ENCODE results near the gene DGLUCY. TPM values are rescaled to one million over a fixed set of nuclear protein-coding genes. Genes with fewer than 3 reads are reported as not detected.
"Not testable (repeated sequence)": the region's sequence is repeated elsewhere in the genome, so short reads cannot be mapped to it uniquely, and the experiment has no call there.

DGLUCY gene
- total and polyA plus RNA-seq, 5 donors from 2014 or later, result 45.2 to 120 (median 60.8) TPM

DNA sequence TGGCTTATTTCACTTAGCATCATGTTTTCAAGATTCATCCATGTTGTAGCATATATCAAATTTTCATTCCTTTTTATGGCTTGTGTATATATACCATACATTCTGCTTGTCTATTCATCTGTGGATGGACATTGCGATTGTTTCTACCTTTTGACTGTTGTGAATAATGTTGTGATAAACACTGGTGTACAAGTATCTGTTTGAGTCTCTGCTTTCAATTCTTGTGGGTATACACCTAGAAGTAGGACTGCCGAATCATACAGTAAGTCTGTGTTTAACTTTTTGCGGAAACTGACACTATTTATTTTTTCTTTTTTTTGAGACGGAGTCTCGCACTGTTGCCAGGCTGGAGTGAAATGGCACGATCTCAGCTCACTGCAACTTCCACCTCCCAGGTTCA, 33.8 kb upstream of the DGLUCY start:
- no peak overlapping the region for H3K4me3 ChIP-seq (ENCODE audit: low read depth, low read length)
- peaks cover 11 to 45% (median 25%) of the 10 kb centered on the region in 4 donors for H3K4me1 Mint-ChIP-seq
- H3K36me3 ChIP-seq (ENCODE audit: control insufficient read depth, insufficient read depth, low read length), result no peaks in the 10 kb centered on the region
- no peaks in the 10 kb centered on the region for H3K9me3 ChIP-seq (ENCODE audit: control insufficient read depth in 2 of 2, low read length in 2 of 2)
- H3K27ac Mint-ChIP-seq, result peak overlapping the region in 2 of 3 donors; percentile 18 to 60
- ATAC-seq (ENCODE audit: low read depth in 2 of 2) (no peak), DNase-seq (no peak)
- peak overlapping the region in 1 of 4 donors; percentile 29 for H3K4me3 Mint-ChIP-seq
- H3K9me3 Mint-ChIP-seq, result no peaks in the 10 kb centered on the region
- peaks cover 4% of the 10 kb centered on the region for H3K27me3 Mint-ChIP-seq
- H3K27me3 ChIP-seq (ENCODE audit: control insufficient read depth, insufficient read depth, low read length), result no peaks in the 10 kb centered on the region
- no peak overlapping the region for H3K27ac ChIP-seq (ENCODE audit: insufficient read depth, low read length, poor library complexity, severe bottlenecking)
- H3K36me3 Mint-ChIP-seq, result no peaks in the 10 kb centered on the region
- peaks cover 15% of the 10 kb centered on the region for H3K4me1 ChIP-seq (ENCODE audit: control insufficient read depth, insufficient read depth, low read length, poor library complexity, severe bottlenecking)

GRCh38 chr14:91082282-91082681, 31.6 kb upstream of the DGLUCY start:
- Mint-ChIP-seq H3K27me3 (peaks cover 9% of the 10 kb centered on the region), H3K27ac (no peak overlapping the region), H3K36me3 (no peaks in the 10 kb centered on the region), H3K9me3 (peaks cover 0 to 2% (median 0%) of the 10 kb centered on the region in 7 donors), H3K4me3 (no peak overlapping the region), H3K4me1 (peaks cover 13 to 39% (median 19%) of the 10 kb centered on the region in 4 donors)
- no peaks in the 10 kb centered on the region for H3K36me3 ChIP-seq (ENCODE audit: control insufficient read depth, insufficient read depth, low read length)
- ATAC-seq (ENCODE audit: low read depth in 2 of 2) (no peak), DNase-seq (no peak)
- H3K4me3 ChIP-seq (ENCODE audit: low read depth, low read length), result no peak overlapping the region
- H3K4me1 ChIP-seq (ENCODE audit: control insufficient read depth, insufficient read depth, low read length, poor library complexity, severe bottlenecking), result peaks cover 15% of the 10 kb centered on the region
- no peaks in the 10 kb centered on the region for H3K27me3 ChIP-seq (ENCODE audit: control insufficient read depth, insufficient read depth, low read length)
- H3K9me3 ChIP-seq (ENCODE audit: control insufficient read depth in 2 of 2, low read length in 2 of 2), result no peaks in the 10 kb centered on the region
- H3K27ac ChIP-seq (ENCODE audit: insufficient read depth, low read length, poor library complexity, severe bottlenecking), result no peak overlapping the region

DNA sequence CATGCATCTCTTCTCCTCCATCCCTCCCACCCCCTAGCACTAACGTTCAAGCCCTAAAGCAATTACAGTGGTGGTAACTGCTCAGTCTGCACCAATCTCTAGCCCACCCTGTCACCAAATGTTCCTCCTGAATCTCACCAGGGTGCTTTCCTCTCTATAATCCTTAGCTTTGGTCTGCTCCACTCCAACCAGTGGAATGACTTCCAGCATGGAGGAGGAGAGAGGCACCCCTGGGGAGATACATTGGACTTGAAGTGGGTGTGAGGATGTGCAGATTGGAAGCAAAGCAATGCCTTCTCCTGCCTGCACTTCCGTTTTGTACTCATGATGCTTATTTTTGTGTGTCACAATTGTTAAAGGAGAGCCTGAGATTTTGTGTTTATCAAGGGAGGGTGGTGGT, 29.4 kb upstream of the DGLUCY start:
- H3K36me3 ChIP-seq (ENCODE audit: control insufficient read depth, insufficient read depth, low read length), result no peaks in the 10 kb centered on the region
- Mint-ChIP-seq H3K4me3 (no peak overlapping the region), H3K4me1 (peaks cover 9 to 28% (median 16%) of the 10 kb centered on the region in 4 donors), H3K27me3 (peaks cover 15% of the 10 kb centered on the region), H3K27ac (no peak overlapping the region), H3K9me3 (peaks cover 0 to 2% (median 0%) of the 10 kb centered on the region in 7 donors), H3K36me3 (no peaks in the 10 kb centered on the region)
- H3K9me3 ChIP-seq (ENCODE audit: control insufficient read depth in 2 of 2, low read length in 2 of 2), result no peaks in the 10 kb centered on the region
- ATAC-seq (ENCODE audit: low read depth in 2 of 2) (no peak), DNase-seq (no peak)
- H3K4me1 ChIP-seq (ENCODE audit: control insufficient read depth, insufficient read depth, low read length, poor library complexity, severe bottlenecking), result no peaks in the 10 kb centered on the region
- H3K27ac ChIP-seq (ENCODE audit: insufficient read depth, low read length, poor library complexity, severe bottlenecking), result no peak overlapping the region
- H3K27me3 ChIP-seq (ENCODE audit: control insufficient read depth, insufficient read depth, low read length), result no peaks in the 10 kb centered on the region
- H3K4me3 ChIP-seq (ENCODE audit: low read depth, low read length), result no peak overlapping the region

- not testable (repeated sequence) for H3K27ac ChIP-seq (ENCODE audit: insufficient read depth, low read length, poor library complexity, severe bottlenecking); H3K4me3 Mint-ChIP-seq; H3K9me3 Mint-ChIP-seq; H3K9me3 ChIP-seq (ENCODE audit: control insufficient read depth in 2 of 2, low read length in 2 of 2); H3K27me3 ChIP-seq (ENCODE audit: control insufficient read depth, insufficient read depth, low read length); H3K36me3 Mint-ChIP-seq; DNase-seq; H3K4me3 ChIP-seq (ENCODE audit: low read depth, low read length); H3K4me1 ChIP-seq (ENCODE audit: control insufficient read depth, insufficient read depth, low read length, poor library complexity, severe bottlenecking); ATAC-seq (ENCODE audit: low read depth in 2 of 2); H3K36me3 ChIP-seq (ENCODE audit: control insufficient read depth, insufficient read depth, low read length)
- peak overlapping the region in 2 of 3 donors; percentile 1 to 2 for H3K27ac Mint-ChIP-seq
- H3K27me3 Mint-ChIP-seq, result peaks cover 15% of the 10 kb centered on the region
- H3K4me1 Mint-ChIP-seq, result peaks cover 5 to 17% (median 11%) of the 10 kb centered on the region in 4 donors
Measured at GRCh38 chr14:91087470-91087869, 26.4 kb upstream of the DGLUCY start.

DNA sequence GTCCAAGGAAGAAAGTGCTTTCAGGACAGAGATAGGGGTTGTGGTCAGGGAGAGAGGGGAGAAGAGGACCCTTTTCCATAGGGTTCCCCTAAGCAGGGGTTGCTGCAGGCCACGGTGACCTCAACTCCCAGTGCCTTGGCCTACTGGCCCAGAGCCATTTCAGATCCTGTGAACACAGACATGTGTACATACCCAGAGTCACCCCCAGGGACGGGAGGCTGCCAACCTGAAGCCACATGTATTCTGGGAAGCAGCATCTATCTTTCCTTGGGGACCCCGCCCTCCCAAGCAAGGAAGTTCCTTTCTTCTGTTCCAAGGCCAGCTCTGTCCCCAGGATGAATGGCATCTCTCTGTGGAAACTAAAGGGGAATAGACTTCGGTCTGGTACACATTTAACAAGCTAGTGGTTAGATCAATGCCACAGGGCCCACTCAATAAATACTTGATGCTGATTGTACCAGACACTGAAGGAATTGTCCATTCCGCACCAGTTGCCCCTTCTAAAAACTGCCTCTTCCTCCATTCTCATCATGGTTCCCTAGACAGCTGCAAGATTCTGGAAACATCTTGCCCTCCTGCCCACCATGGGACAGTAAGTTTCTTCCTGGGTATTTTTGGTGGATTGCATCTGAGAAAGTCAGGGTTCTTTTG, 25.2 kb upstream of the DGLUCY start:
- no peak overlapping the region for H3K27ac Mint-ChIP-seq
- H3K4me3 Mint-ChIP-seq, result no peak overlapping the region
- no peak overlapping the region for H3K27ac ChIP-seq (ENCODE audit: insufficient read depth, low read length, poor library complexity, severe bottlenecking)
- no peaks in the 10 kb centered on the region for H3K27me3 ChIP-seq (ENCODE audit: control insufficient read depth, insufficient read depth, low read length)
- ATAC-seq (ENCODE audit: low read depth in 2 of 2) (no peak), DNase-seq (no peak)
- H3K4me3 ChIP-seq (ENCODE audit: low read depth, low read length), result no peak overlapping the region
- no peaks in the 10 kb centered on the region for H3K36me3 ChIP-seq (ENCODE audit: control insufficient read depth, insufficient read depth, low read length)
- no peaks in the 10 kb centered on the region for H3K4me1 ChIP-seq (ENCODE audit: control insufficient read depth, insufficient read depth, low read length, poor library complexity, severe bottlenecking)
- H3K36me3 Mint-ChIP-seq, result no peaks in the 10 kb centered on the region
- peaks cover 15% of the 10 kb centered on the region for H3K27me3 Mint-ChIP-seq
- peaks cover 5 to 17% (median 11%) of the 10 kb centered on the region in 4 donors for H3K4me1 Mint-ChIP-seq
- H3K9me3 Mint-ChIP-seq, result peaks cover 0 to 2% (median 0%) of the 10 kb centered on the region in 7 donors
- H3K9me3 ChIP-seq (ENCODE audit: control insufficient read depth in 2 of 2, low read length in 2 of 2), result no peaks in the 10 kb centered on the region

DNA sequence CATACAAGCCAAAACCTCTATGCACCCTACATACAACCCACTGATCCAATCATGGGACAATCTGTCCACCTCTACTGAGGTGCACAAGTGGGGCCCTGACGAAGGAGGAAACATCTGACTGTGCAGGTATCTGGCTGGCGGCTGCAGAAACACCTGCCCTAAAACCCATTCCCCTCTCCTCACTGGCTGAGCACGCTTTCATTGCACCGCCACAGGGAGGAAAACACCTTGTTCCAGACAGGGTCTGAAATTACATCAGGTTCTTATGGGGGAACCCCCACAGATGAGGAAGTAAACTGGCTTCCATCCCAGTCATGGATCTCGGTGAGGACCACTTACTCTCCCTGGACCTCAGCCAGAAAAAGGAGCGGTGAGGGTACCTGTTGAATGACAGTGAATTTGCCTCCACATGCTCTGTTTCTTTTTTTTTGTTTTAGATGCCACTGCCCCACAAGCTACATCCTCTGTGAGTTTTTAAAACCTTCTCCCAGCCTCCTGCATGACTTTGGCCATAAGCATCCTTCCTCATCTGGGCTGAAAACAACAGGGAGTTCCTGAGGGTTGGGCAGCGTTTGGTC, 23.8 kb upstream of the DGLUCY start:
- Mint-ChIP-seq H3K27ac (no peak overlapping the region), H3K4me1 (peaks cover 5 to 15% (median 9%) of the 10 kb centered on the region in 4 donors), H3K4me3 (no peak overlapping the region), H3K9me3 (peaks cover 0 to 2% (median 0%) of the 10 kb centered on the region in 7 donors), H3K27me3 (peaks cover 11% of the 10 kb centered on the region), H3K36me3 (no peaks in the 10 kb centered on the region)
- Histone ChIP-seq H3K4me3 (ENCODE audit: low read depth, low read length) (no peak overlapping the region), H3K9me3 (ENCODE audit: control insufficient read depth in 2 of 2, low read length in 2 of 2) (no peaks in the 10 kb centered on the region), H3K4me1 (ENCODE audit: control insufficient read depth, insufficient read depth, low read length, poor library complexity, severe bottlenecking) (no peaks in the 10 kb centered on the region), H3K27me3 (ENCODE audit: control insufficient read depth, insufficient read depth, low read length) (no peaks in the 10 kb centered on the region), H3K36me3 (ENCODE audit: control insufficient read depth, insufficient read depth, low read length) (no peaks in the 10 kb centered on the region), H3K27ac (ENCODE audit: insufficient read depth, low read length, poor library complexity, severe bottlenecking) (no peak overlapping the region)
- ATAC-seq (ENCODE audit: low read depth in 2 of 2), result no peak
- DNase-seq, result no peak

DNA sequence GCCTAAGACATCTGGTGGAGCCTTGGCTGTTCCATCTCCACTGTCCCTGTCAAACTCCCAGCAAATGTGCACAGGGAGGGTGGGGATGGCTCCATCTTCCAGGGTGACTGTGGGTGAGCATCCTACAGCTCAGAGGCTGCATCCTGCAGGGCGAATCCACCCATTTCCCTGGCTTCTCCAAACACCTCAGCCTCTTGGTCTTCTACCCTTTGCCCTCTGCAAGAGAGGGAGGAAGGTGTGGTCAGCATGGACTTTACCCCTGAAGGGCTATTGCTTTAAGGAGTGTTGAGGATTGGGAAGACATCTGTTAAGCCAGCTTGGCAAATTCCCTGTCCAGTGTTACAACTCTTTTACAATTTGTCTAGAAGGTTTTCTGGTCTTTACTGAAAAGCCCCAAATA, 23.1 kb upstream of the DGLUCY start:
- H3K27ac Mint-ChIP-seq, result no peak overlapping the region
- no peak overlapping the region for H3K4me3 Mint-ChIP-seq
- H3K4me1 ChIP-seq (ENCODE audit: control insufficient read depth, insufficient read depth, low read length, poor library complexity, severe bottlenecking), result no peaks in the 10 kb centered on the region
- no peaks in the 10 kb centered on the region for H3K27me3 ChIP-seq (ENCODE audit: control insufficient read depth, insufficient read depth, low read length)
- no peaks in the 10 kb centered on the region for H3K9me3 Mint-ChIP-seq
- H3K36me3 ChIP-seq (ENCODE audit: control insufficient read depth, insufficient read depth, low read length), result no peaks in the 10 kb centered on the region
- H3K4me1 Mint-ChIP-seq, result peaks cover 5 to 13% (median 9%) of the 10 kb centered on the region in 4 donors
- H3K9me3 ChIP-seq (ENCODE audit: control insufficient read depth in 2 of 2, low read length in 2 of 2), result no peaks in the 10 kb centered on the region
- H3K27ac ChIP-seq (ENCODE audit: insufficient read depth, low read length, poor library complexity, severe bottlenecking), result no peak overlapping the region
- no peak for DNase-seq
- H3K36me3 Mint-ChIP-seq, result no peaks in the 10 kb centered on the region
- H3K4me3 ChIP-seq (ENCODE audit: low read depth, low read length), result no peak overlapping the region
- ATAC-seq (ENCODE audit: low read depth in 2 of 2), result no peak
- H3K27me3 Mint-ChIP-seq, result peaks cover 11% of the 10 kb centered on the region

GRCh38 chr14:91092073-91092472, 21.8 kb upstream of the DGLUCY start:
- Mint-ChIP-seq H3K36me3 (no peaks in the 10 kb centered on the region), H3K4me3 (no peak overlapping the region), H3K4me1 (peaks cover 5 to 11% (median 9%) of the 10 kb centered on the region in 4 donors), H3K27me3 (peaks cover 8% of the 10 kb centered on the region), H3K9me3 (no peaks in the 10 kb centered on the region), H3K27ac (no peak overlapping the region)
- Histone ChIP-seq H3K27ac (ENCODE audit: insufficient read depth, low read length, poor library complexity, severe bottlenecking) (no peak overlapping the region), H3K4me3 (ENCODE audit: low read depth, low read length) (no peak overlapping the region), H3K4me1 (ENCODE audit: control insufficient read depth, insufficient read depth, low read length, poor library complexity, severe bottlenecking) (no peaks in the 10 kb centered on the region), H3K36me3 (ENCODE audit: control insufficient read depth, insufficient read depth, low read length) (no peaks in the 10 kb centered on the region), H3K9me3 (ENCODE audit: control insufficient read depth in 2 of 2, low read length in 2 of 2) (no peaks in the 10 kb centered on the region), H3K27me3 (ENCODE audit: control insufficient read depth, insufficient read depth, low read length) (no peaks in the 10 kb centered on the region)
- DNase-seq (no peak), ATAC-seq (ENCODE audit: low read depth in 2 of 2) (no peak)
